Psoas muscle (tissue), 8 donors: Measurements from ENCODE around the gene IYD. TPM values are rescaled to one million over a fixed set of nuclear protein-coding genes. Genes with fewer than 3 reads are reported as not detected.

ENCODE experiments used
- ATAC-seq, 4 donors: fragments of 200-7000 bp; cut with Tn5 transposase; one replicate each; pipeline ENCODE4 v1.9.1; 2020; ENCODE audit warnings: moderate library complexity in 3 of 4, mild to moderate bottlenecking in 2 of 4
- DNase-seq, 2 donors: peaks; one replicate each; pipeline ENCODE4 v3.0.0-alpha.2; 2020
- H3K27ac ChIP-seq: fragments of 200-600 bp; one replicate; pipeline ENCODE4 v1.8.0; 2022
- H3K27me3 ChIP-seq, 3 donors: fragments of 200-600 bp in 1 of 3; one replicate each; pipeline versions ENCODE4 v1.6.1 to v1.8.0; 2013 to 2022; ENCODE audit warnings: low read length in 2 of 3, mild to moderate bottlenecking in 2 of 3, moderate library complexity in 1 of 3; ENCODE audit not compliant: insufficient read depth in 3 of 3
- H3K36me3 ChIP-seq, 2 donors: fragments of 200-600 bp in 1 of 2; one replicate each; pipeline versions ENCODE4 v1.6.1 to v1.8.0; 2013 to 2022; ENCODE audit warnings: low read depth in 1 of 2, mild to moderate bottlenecking in 1 of 2, moderate library complexity in 1 of 2; ENCODE audit not compliant: insufficient read depth in 1 of 2
- H3K4me1 ChIP-seq: fragments of 200-600 bp; one replicate; pipeline ENCODE4 v1.8.0; 2022
- H3K4me3 ChIP-seq: fragments of 200-600 bp; one replicate; pipeline ENCODE4 v1.8.0; 2022; ENCODE audit warnings: mild to moderate bottlenecking
- H3K9me3 ChIP-seq: fragments of 200-600 bp; one replicate; pipeline ENCODE4 v1.8.0; 2022
- CTCF ChIP-seq: fragments of 200-600 bp; IDR thresholded peaks from one replicate; pipeline ENCODE4 v1.8.0; 2022; ENCODE audit warnings: antibody characterized with exemption
- WGBS, 3 donors: extraction: QIAGEN DNeasy Blood & Tissue Kit; methylation state at CpG; one replicate each; pipeline versions ENCODE4 v1.1.6 to v1.1.7; 2013; 5-methylcytosine and 5-hydroxymethylcytosine counted together
- intact Hi-C, 2 donors: fragments of 100-400 bp; cut with DNase I; formaldehyde crosslinking; loops; one replicate each; pipeline versions ENCODE4 v1.11.0 to v1.14.2; 2022
- polyA plus RNA-seq, 3 donors: library from polyadenylated mRNA; stranded (reverse); fragments of 200-250 nt; gene quantifications; one replicate each; pipeline ENCODE4 v1.2.3, GENCODE V29; 2013
- total RNA-seq, 4 donors: library from RNA; stranded (reverse); fragmentation: NEBNext Ultra II Directional in 2 of 4; extraction: Animal tissue kit (Norgen Biotek cat#: 25700) in 2 of 4; gene quantifications; one replicate each; pipeline versions ENCODE4 v1.2.1 to v1.2.4, GENCODE V29; 2021 to 2023
- donor health status: healthy with polysubstance abuse.
- donor health status: DM: no; HTN: no; CAD: no; lungs with moderate emphysema.
- donor health status: Bipolar disorder and iron deficiency.
- donor health status: healthy.
- donor health status: DM: yes; HTN: yes; CAD: no.
- donor health status: DM: no; HTN: no; CAD: no.
- donor health status: DM: no; HTN: no; CAD: no.
- donor health status: DM: yes; HTN: yes; CAD: no.

IYD gene
- total and polyA plus RNA-seq, 7 donors: 0.04 to 0.28 (median 0.05) TPM; not detected in 4

GRCh38 chr6:150427037-150427602 is 58.3 kb downstream of the IYD start:
- Histone ChIP-seq H3K36me3 (no peaks in the 10 kb centered on the region), H3K9me3 (no peaks in the 10 kb centered on the region), H3K27me3 (no peaks in the 10 kb centered on the region), H3K4me1 (no peaks in the 10 kb centered on the region), H3K27ac (no peak overlapping the region), H3K4me3 (no peak overlapping the region)
- no peak for TF ChIP-seq CTCF
- WGBS, 3 donors: 83 to 87% (median 83%) methylated on average over 6 of the region's 6 CpGs
- DNase-seq (no peak), ATAC-seq (no peak)
- intact Hi-C loops: no loop called here

GRCh38 chr6:150427843-150428242 is 59.0 kb downstream of the IYD start:
- WGBS, 3 donors: 84 to 93% (median 88%) methylated on average over 2 of the region's 2 CpGs
- Histone ChIP-seq H3K4me1 (no peaks in the 10 kb centered on the region), H3K27me3 (no peaks in the 10 kb centered on the region), H3K36me3 (no peaks in the 10 kb centered on the region), H3K4me3 (no peak overlapping the region), H3K9me3 (no peaks in the 10 kb centered on the region), H3K27ac (no peak overlapping the region)
- DNase-seq (no peak), ATAC-seq (no peak)
- intact Hi-C loops: no loop called here
- TF ChIP-seq CTCF: no peak

GRCh38 chr6:150430815-150431214 is 62.0 kb downstream of the IYD start:
- H3K27me3 ChIP-seq: no peaks in the 10 kb centered on the region
- intact Hi-C loops: no loop called here
- no peak overlapping the region for H3K27ac ChIP-seq
- ATAC-seq (no peak), DNase-seq (no peak)
- no peaks in the 10 kb centered on the region for H3K4me1 ChIP-seq
- H3K4me3 ChIP-seq: no peak overlapping the region
- H3K9me3 ChIP-seq: no peaks in the 10 kb centered on the region
- no peaks in the 10 kb centered on the region for H3K36me3 ChIP-seq
- TF ChIP-seq CTCF: no peak
- WGBS, 3 donors: 62 to 69% (median 67%) methylated on average over 8 of the region's 8 CpGs

- no peak overlapping the region for H3K4me3 ChIP-seq
- no peak for DNase-seq
- intact Hi-C loops: no loop called here
- H3K4me1 ChIP-seq: no peaks in the 10 kb centered on the region
- H3K9me3 ChIP-seq: no peaks in the 10 kb centered on the region
- no peaks in the 10 kb centered on the region for H3K27me3 ChIP-seq
- 88 to 90% (median 89%) methylated on average over 3 of the region's 3 CpGs for WGBS, 3 donors
- no peak overlapping the region for H3K27ac ChIP-seq
- no peak for TF ChIP-seq CTCF
- ATAC-seq: no peak
- no peaks in the 10 kb centered on the region for H3K36me3 ChIP-seq
Measured at GRCh38 chr6:150435360-150435759, 66.5 kb downstream of the IYD start.

- DNase-seq (no peak), ATAC-seq (no peak)
- Histone ChIP-seq H3K9me3 (no peaks in the 10 kb centered on the region), H3K4me3 (no peak overlapping the region), H3K27me3 (no peaks in the 10 kb centered on the region), H3K27ac (no peak overlapping the region), H3K36me3 (no peaks in the 10 kb centered on the region), H3K4me1 (no peaks in the 10 kb centered on the region)
- TF ChIP-seq CTCF: no peak
- WGBS, 3 donors: 69 to 75% (median 73%) methylated on average over 10 of the region's 10 CpGs
- intact Hi-C loops: no loop called here
Measured at GRCh38 chr6:150435832-150436231, 67.0 kb downstream of the IYD start.
